Upper lobe of left lung (tissue), 4 donors: Measurements from ENCODE around the gene PGS1.

Experiments used
- CTCF ChIP-seq, 6 experiments: fragments of 450-650 bp in 4 of 6; fragments of 200-600 bp in 2 of 6; sonication (generic) in 2 of 6; IDR thresholded peaks; one replicate each; pipeline ENCODE4 v1.5.1; 2016 to 2019; ENCODE audit warnings: antibody characterized with exemption in 6 of 6
- POLR2A ChIP-seq, 4 donors: fragments of 450-650 bp; IDR thresholded peaks; one replicate each; pipeline ENCODE4 v1.5.1; 2016 to 2017; ENCODE audit warnings: antibody characterized with exemption in 4 of 4, mild to moderate bottlenecking in 2 of 4
- POLR2AphosphoS5 ChIP-seq, 2 donors: sonication (generic); formaldehyde crosslinking; IDR thresholded peaks; one replicate each; pipeline ENCODE4 v1.5.1; 2017; ENCODE audit warnings: antibody characterized with exemption in 2 of 2

- TF ChIP-seq POLR2AphosphoS5 (IDR thresholded peaks at IDR 0.05) (no peak), POLR2A (IDR thresholded peaks at IDR 0.05) (no peak), CTCF (IDR thresholded peaks at IDR 0.05) (no peak)
These were observed 60.4 kb downstream of the PGS1 start for GRCh38 chr17:78438694-78439325.
